GM12878 (cell line): ENCODE results near the gene ADCY2. TPM values are rescaled to one million over a fixed set of nuclear protein-coding genes. Genes with fewer than 3 reads are reported as not detected.
A peak's percentile ranks its signal among the peaks of the same experiment; 100 is the strongest.

ENCODE experiments used
- ATAC-seq: fragments of 200-7000 bp; cut with Tn5 transposase; 3 replicates; pipeline ENCODE4 v1.9.1; 2020; ENCODE audit warnings: mild to moderate bottlenecking, moderate library complexity
- BruUV-seq: library from RNA; stranded (reverse); fragments of 400-500 nt; replicated peaks from 2 replicates; lab custom pipeline; 2021; lab: Mats Ljungman, UMichigan
- CTCF ChIA-PET: fragments of 300-600 bp; sonication (Branson Sonifier 250); formaldehyde crosslinking; extraction: SDS; loops from one replicate; lab custom pipeline; 2021; ENCODE audit warnings: inconsistent platforms; lab: Yijun Ruan, JAX
- POLR2A ChIA-PET: fragments of 350-600 bp; formaldehyde crosslinking; extraction: SDS; loops from one replicate; lab custom pipeline; 2021; ENCODE audit warnings: inconsistent platforms; lab: Charles Lee
- RAD21 ChIA-PET: fragments of 300-600 bp; sonication (Branson Sonifier 250); formaldehyde crosslinking; loops from one replicate; lab custom pipeline; 2023; ENCODE audit warnings: antibody characterized with exemption; ENCODE audit not compliant: unreplicated experiment; lab: Charles Lee
- SMC1A ChIA-PET: fragments of 300-600 bp; sonication (Branson Sonifier 250); formaldehyde crosslinking; loops from one replicate; lab custom pipeline; 2023; ENCODE audit not compliant: unreplicated experiment, uncharacterized antibody; lab: Charles Lee
- DNase-seq: peaks from one replicate; pipeline ENCODE4 v3.0.0-alpha.2; 2011; ENCODE audit warnings: low read depth, low spot score
- FAIRE-seq: peaks from 3 replicates; lab custom pipeline; 2011; peaks lifted over from hg19 to GRCh38; lab: Jason Lieb, UNC
- H2AFZ ChIP-seq: 2 replicates; pipeline ENCODE4 v1.6.0; 2011; ENCODE audit warnings: low read depth, low read length, control low read depth; ENCODE audit not compliant: control insufficient read depth
- H3K27ac ChIP-seq: 2 replicates; pipeline ENCODE4 v1.5.1; 2011; ENCODE audit warnings: control low read depth; ENCODE audit not compliant: control insufficient read depth, insufficient read depth
- H3K27me3 ChIP-seq, 2 experiments: replicated peaks in 1 of 2; 2 replicates each; pipeline versions ENCODE4 v1.6.0 to v1.6.1; 2011; ENCODE audit warnings: low read length in 1 of 2; ENCODE audit not compliant: control insufficient read depth in 2 of 2, insufficient read depth in 2 of 2
- H3K36me3 ChIP-seq, 2 experiments: 2 replicates each; pipeline ENCODE4 v1.5.1; 2011; ENCODE audit warnings: low read length in 1 of 2; ENCODE audit not compliant: control insufficient read depth in 2 of 2, insufficient read depth in 2 of 2
- H3K4me1 ChIP-seq: 2 replicates; pipeline ENCODE4 v1.6.1; 2011; ENCODE audit warnings: mild to moderate bottlenecking, low read length, moderate library complexity, mixed read lengths; ENCODE audit not compliant: control insufficient read depth, insufficient read depth
- H3K4me2 ChIP-seq: 2 replicates; pipeline ENCODE4 v1.6.0; 2011; ENCODE audit warnings: control low read depth; ENCODE audit not compliant: control insufficient read depth, insufficient read depth
- H3K4me3 ChIP-seq: fragments of 200-600 bp; sonication (generic); 2 replicates; pipeline ENCODE4 v1.5.1; 2016
- H3K79me2 ChIP-seq: 2 replicates; pipeline ENCODE4 v1.6.0; 2011; ENCODE audit warnings: low read length; ENCODE audit not compliant: control insufficient read depth, insufficient read depth
- H3K9ac ChIP-seq: 2 replicates; pipeline ENCODE4 v1.8.0; 2011; ENCODE audit warnings: low read length, control low read depth, mixed read lengths; ENCODE audit not compliant: control insufficient read depth, insufficient read depth
- H3K9me3 ChIP-seq: replicated peaks from 3 replicates; pipeline ENCODE4 v1.5.1; 2011; ENCODE audit warnings: mild to moderate bottlenecking, low read length; ENCODE audit not compliant: control insufficient read depth, insufficient read depth
- H4K20me1 ChIP-seq: 2 replicates; pipeline ENCODE4 v1.6.0; 2011; ENCODE audit not compliant: control insufficient read depth, insufficient read depth
- FOXM1 ChIP-seq: IDR thresholded peaks from 2 replicates; pipeline ENCODE4 v1.6.1; 2012; ENCODE audit warnings: low read depth, mild to moderate bottlenecking, inconsistent platforms, low read length, moderate library complexity
- NRF1 ChIP-seq: conservative IDR thresholded peaks from 2 replicates; pipeline ENCODE4 v1.6.1; 2011; ENCODE audit warnings: mild to moderate bottlenecking, low read depth, low read length, improper control_type of control experiment
- PML ChIP-seq: IDR thresholded peaks from 2 replicates; pipeline ENCODE4 v1.6.1; 2012; ENCODE audit warnings: low read length, inconsistent platforms
- POU2F2 ChIP-seq: IDR thresholded peaks from 3 replicates; pipeline ENCODE4 v1.6.1; 2011; ENCODE audit warnings: low read depth, mild to moderate bottlenecking, low read length, borderline replicate concordance
- RAD51 ChIP-seq: fragments of 450-650 bp; IDR thresholded peaks from 2 replicates; pipeline ENCODE4 v1.6.1; 2016; ENCODE audit warnings: moderate library complexity, mild to moderate bottlenecking, inconsistent platforms
- TAF1 ChIP-seq: IDR thresholded peaks from 2 replicates; pipeline ENCODE4 v1.6.1; 2011; ENCODE audit warnings: mild to moderate bottlenecking, low read depth, low read length, borderline replicate concordance
- TARDBP ChIP-seq: IDR thresholded peaks from 2 replicates; pipeline ENCODE4 v1.6.1; 2016; ENCODE audit warnings: borderline replicate concordance
- TBL1XR1 ChIP-seq: IDR thresholded peaks from 2 replicates; pipeline ENCODE4 v1.6.1; 2012; ENCODE audit warnings: low read depth, low read length, improper control_type of control experiment
- ZNF274 ChIP-seq: IDR thresholded peaks from one replicate; pipeline ENCODE4 v1.8.0; 2011; ENCODE audit not compliant: insufficient read length, insufficient read depth
- WGBS: methylation state at CpG from one replicate; pipeline ENCODE4 v1.1.6; 2016; ENCODE audit warnings: low lambda C conversion rate; ENCODE audit not compliant: insufficient replicate concordance, insufficient coverage; ENCODE audit errors: missing lambda C conversion rate; 5-methylcytosine and 5-hydroxymethylcytosine counted together
- in situ Hi-C: fragments of 300-500 bp; cut with MboI; formaldehyde crosslinking; loops from 9 replicates; pipeline ENCODE4 v1.14.3; 2018; ENCODE audit warnings: mixed read lengths
- intact Hi-C: fragments of 100-400 bp; cut with micrococcal nuclease; formaldehyde crosslinking; loops from one replicate; pipeline ENCODE4 v1.14.2; 2022; ENCODE audit not compliant: unreplicated experiment
- polyA plus RNA-seq, 11 experiments: library from polyadenylated mRNA; depleted of rRNA in 4 of 11; unstranded in 6 of 11; stranded (reverse) in 5 of 11; fragments of >200 nt; fragmentation: Nextera tagmentation in 4 of 11; fragmentation: Illumina TruSeq in 1 of 11; extraction: Ambion mirVana in 4 of 11; extraction: Trizol in 1 of 11; gene quantifications; 1 replicate in 1 of 11; 2 replicates in 10 of 11; pipeline versions ENCODE4 v1.2.1 to v1.2.3, GENCODE V29; 2011 to 2016; ENCODE audit warnings: inconsistent platforms in 2 of 11, missing spikeins in 2 of 11, low read depth in 1 of 11
- total RNA-seq, 4 experiments: library from RNA; depleted of rRNA in 3 of 4; stranded (reverse); fragments of >200 nt in 3 of 4; fragmentation: Illumina TruSeq in 1 of 4; extraction: Trizol in 1 of 4; gene quantifications; 2 replicates each; pipeline versions ENCODE4 v1.2.1 to v1.2.3, GENCODE V29; 2013 to 2021
- TF ChIP-seq, protein P1 (sequence below): fragments of 150-350 bp; IDR thresholded peaks from 2 replicates; pipeline ENCODE4 v1.6.1; 2016; ENCODE audit warnings: low read depth, low read length

ADCY2 gene
- total and polyA plus RNA-seq, 10 of the 15 experiments (the other 5 are each of a cell fraction or from before 2014, with no cell fraction given): 0.07 to 0.26 TPM; not detected in 8

DNA sequence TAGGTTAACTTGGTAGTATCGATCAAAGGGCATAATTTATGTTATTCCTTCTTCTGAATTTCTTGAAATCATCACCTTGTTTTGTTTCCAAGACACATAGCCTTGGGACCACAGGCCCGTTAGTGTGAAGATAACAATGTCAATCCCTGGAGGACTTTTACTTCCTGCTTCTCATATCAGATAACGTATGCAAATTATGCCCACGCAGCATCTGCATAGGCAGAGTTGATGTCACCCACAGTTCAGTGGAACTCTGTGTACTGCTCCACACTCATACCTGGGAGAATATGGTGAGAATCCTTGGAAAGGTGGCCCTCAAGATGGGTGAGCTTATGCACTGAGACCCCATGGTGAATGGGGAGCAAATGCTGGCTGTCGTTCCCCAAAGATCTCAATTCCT is 360.0 kb downstream of the ADCY2 start:
- CTCF ChIA-PET: interaction anchor here (0.7 to 5.2 kb wide), 10 partner anchors 8 to 495 kb away, joined by 3 to 39 read pairs (median 5); no protein-coding TSS in a partner anchor
- Histone ChIP-seq H3K79me2 (no peaks in the 10 kb centered on the region), H3K27me3 (no peaks in the 10 kb centered on the region; a peak in 1 of 4 replicates)
- BruUV-seq: no TSS peak
- no peak for DNase-seq
- FAIRE-seq: no peak
- peak; percentile 56; the same call in 2 of the 3 replicates for TF ChIP-seq POU2F2
- no peak for TF ChIP-seq TAF1
- no peak for TF ChIP-seq PML
- TF ChIP-seq, all 136 proteins: peak for 1
- Histone ChIP-seq H3K9ac (no peak overlapping the region), H3K9me3 (no peaks in the 10 kb centered on the region), H3K4me1 (no peaks in the 10 kb centered on the region), H3K4me3 (no peak overlapping the region), H3K4me2 (no peak overlapping the region), H3K27ac (no peak overlapping the region), H2AFZ (no peak overlapping the region), H4K20me1 (no peaks in the 10 kb centered on the region), H3K36me3 (no peaks in the 10 kb centered on the region)
- POLR2A ChIA-PET: no interaction called here
- in situ Hi-C loops (no loop called here), intact Hi-C loops (loop anchor here (1.0 to 10.0 kb wide), 5 partner anchors 60 to 991 kb away; no protein-coding TSS in a partner anchor)
- ATAC-seq: peak; percentile 15; the same call in 1 of the 3 replicates
- RAD21 ChIA-PET: interaction anchor here (1.3 to 2.1 kb wide), 4 partner anchors 31 to 60 kb away, joined by 3 to 8 read pairs (median 4); no protein-coding TSS in a partner anchor
- SMC1A ChIA-PET: interaction anchor here (1.0 to 2.6 kb wide), 4 partner anchors 12 to 60 kb away, joined by 3 to 11 read pairs (median 6); no protein-coding TSS in a partner anchor
- 34% methylated on average over 5 of the region's 5 CpGs for WGBS

DNA sequence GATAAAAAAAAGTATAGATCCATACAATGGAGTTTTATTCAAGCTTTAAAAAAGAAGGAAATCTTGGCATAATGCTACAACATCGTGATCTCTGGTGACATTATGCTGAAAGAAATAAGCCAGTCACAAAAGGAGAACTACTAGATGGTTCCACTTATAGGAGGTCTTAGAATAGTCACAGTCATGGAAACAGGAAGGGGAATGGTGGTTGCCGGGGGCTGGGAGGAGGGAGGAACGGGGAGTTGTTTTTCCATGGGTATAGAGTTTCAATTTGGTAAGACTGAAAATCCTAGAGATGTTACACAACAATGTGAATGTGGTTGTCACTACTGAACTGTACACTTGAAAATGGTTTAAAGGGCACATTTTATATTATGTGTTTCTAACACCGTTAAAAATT is 360.5 kb downstream of the ADCY2 start:
- Histone ChIP-seq H3K4me2 (no peak overlapping the region), H3K9me3 (no peaks in the 10 kb centered on the region), H3K4me1 (no peaks in the 10 kb centered on the region), H3K27ac (no peak overlapping the region), H3K36me3 (no peaks in the 10 kb centered on the region), H3K27me3 (no peaks in the 10 kb centered on the region; a peak in 1 of 4 replicates), H3K4me3 (no peak overlapping the region), H2AFZ (no peak overlapping the region), H3K79me2 (no peaks in the 10 kb centered on the region), H4K20me1 (no peaks in the 10 kb centered on the region), H3K9ac (no peak overlapping the region)
- intact Hi-C loops (loop anchor here (10.0 kb wide), 3 partner anchors 162 to 992 kb away; no protein-coding TSS in a partner anchor), in situ Hi-C loops (no loop called here)
- SMC1A ChIA-PET: interaction anchor here (2.6 kb wide), 1 partner anchor 12 kb away, joined by 11 read pairs; no protein-coding TSS in a partner anchor
- BruUV-seq: no TSS peak
- ATAC-seq (no peak), FAIRE-seq (no peak), DNase-seq (no peak)
- POLR2A ChIA-PET: no interaction called here
- 22% methylated on average over 4 of the region's 4 CpGs for WGBS
- RAD21 ChIA-PET: interaction anchor here (1.3 kb wide), 1 partner anchor 39 kb away, joined by 3 read pairs; no protein-coding TSS in a partner anchor
- CTCF ChIA-PET: interaction anchor here (0.7 to 5.2 kb wide), 9 partner anchors 9 to 495 kb away, joined by 3 to 39 read pairs (median 5); no protein-coding TSS in a partner anchor
- TF ChIP-seq NRF1: no peak
- TF ChIP-seq TARDBP: no peak
- no peak for TF ChIP-seq RAD51
- TF ChIP-seq, protein P1, sequence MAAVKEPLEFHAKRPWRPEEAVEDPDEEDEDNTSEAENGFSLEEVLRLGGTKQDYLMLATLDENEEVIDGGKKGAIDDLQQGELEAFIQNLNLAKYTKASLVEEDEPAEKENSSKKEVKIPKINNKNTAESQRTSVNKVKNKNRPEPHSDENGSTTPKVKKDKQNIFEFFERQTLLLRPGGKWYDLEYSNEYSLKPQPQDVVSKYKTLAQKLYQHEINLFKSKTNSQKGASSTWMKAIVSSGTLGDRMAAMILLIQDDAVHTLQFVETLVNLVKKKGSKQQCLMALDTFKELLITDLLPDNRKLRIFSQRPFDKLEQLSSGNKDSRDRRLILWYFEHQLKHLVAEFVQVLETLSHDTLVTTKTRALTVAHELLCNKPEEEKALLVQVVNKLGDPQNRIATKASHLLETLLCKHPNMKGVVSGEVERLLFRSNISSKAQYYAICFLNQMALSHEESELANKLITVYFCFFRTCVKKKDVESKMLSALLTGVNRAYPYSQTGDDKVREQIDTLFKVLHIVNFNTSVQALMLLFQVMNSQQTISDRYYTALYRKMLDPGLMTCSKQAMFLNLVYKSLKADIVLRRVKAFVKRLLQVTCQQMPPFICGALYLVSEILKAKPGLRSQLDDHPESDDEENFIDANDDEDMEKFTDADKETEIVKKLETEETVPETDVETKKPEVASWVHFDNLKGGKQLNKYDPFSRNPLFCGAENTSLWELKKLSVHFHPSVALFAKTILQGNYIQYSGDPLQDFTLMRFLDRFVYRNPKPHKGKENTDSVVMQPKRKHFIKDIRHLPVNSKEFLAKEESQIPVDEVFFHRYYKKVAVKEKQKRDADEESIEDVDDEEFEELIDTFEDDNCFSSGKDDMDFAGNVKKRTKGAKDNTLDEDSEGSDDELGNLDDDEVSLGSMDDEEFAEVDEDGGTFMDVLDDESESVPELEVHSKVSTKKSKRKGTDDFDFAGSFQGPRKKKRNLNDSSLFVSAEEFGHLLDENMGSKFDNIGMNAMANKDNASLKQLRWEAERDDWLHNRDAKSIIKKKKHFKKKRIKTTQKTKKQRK: no peak
- no peak for TF ChIP-seq FOXM1
- TF ChIP-seq ZNF274: no peak
- TF ChIP-seq TBL1XR1: no peak
